ENCODE data around the gene API5. TPM values are rescaled to one million over a fixed set of nuclear protein-coding genes. Genes with fewer than 3 reads are reported as not detected.

API5 gene
- total and polyA plus RNA-seq, 2 donors from 2014 or later, result 48.5 to 89.0 TPM

- no peaks in the 10 kb centered on the region for H3K27me3 ChIP-seq (ENCODE audit: control insufficient read depth, insufficient read depth, low read length)
- TF ChIP-seq, protein P1, sequence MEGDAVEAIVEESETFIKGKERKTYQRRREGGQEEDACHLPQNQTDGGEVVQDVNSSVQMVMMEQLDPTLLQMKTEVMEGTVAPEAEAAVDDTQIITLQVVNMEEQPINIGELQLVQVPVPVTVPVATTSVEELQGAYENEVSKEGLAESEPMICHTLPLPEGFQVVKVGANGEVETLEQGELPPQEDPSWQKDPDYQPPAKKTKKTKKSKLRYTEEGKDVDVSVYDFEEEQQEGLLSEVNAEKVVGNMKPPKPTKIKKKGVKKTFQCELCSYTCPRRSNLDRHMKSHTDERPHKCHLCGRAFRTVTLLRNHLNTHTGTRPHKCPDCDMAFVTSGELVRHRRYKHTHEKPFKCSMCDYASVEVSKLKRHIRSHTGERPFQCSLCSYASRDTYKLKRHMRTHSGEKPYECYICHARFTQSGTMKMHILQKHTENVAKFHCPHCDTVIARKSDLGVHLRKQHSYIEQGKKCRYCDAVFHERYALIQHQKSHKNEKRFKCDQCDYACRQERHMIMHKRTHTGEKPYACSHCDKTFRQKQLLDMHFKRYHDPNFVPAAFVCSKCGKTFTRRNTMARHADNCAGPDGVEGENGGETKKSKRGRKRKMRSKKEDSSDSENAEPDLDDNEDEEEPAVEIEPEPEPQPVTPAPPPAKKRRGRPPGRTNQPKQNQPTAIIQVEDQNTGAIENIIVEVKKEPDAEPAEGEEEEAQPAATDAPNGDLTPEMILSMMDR (IDR thresholded peaks at IDR 0.05; ENCODE audit: borderline replicate concordance, extremely low read depth, insufficient read depth), result no peak
- H3K4me1 ChIP-seq (ENCODE audit: control insufficient read depth in 2 of 3, insufficient read depth in 2 of 3, low read depth in 1 of 3, low read length in 3 of 3), result peaks cover 0 to under 1% (median 0%) of the 10 kb centered on the region in 3 donors
- no peak overlapping the region for H3K9ac ChIP-seq (ENCODE audit: low read length in 3 of 3)
- peaks cover 0 to 2% (median under 1%) of the 10 kb centered on the region in 3 donors for H3K36me3 ChIP-seq (ENCODE audit: control insufficient read depth in 2 of 3, insufficient read depth in 3 of 3, low read length in 3 of 3)
- no peak overlapping the region for H3K4me3 ChIP-seq (ENCODE audit: low read length in 3 of 3)
- FAIRE-seq (no peak), DNase-seq (no peak)
- no peaks in the 10 kb centered on the region for H3K9me3 ChIP-seq (ENCODE audit: control insufficient read depth in 2 of 3, insufficient read depth in 1 of 3, low read length in 3 of 3)
- no peak overlapping the region for H3K27ac ChIP-seq (ENCODE audit: low read depth in 2 of 2, low read length in 2 of 2)
- intact Hi-C loops (cut with DNase I), result no loop called here
Measured at GRCh38 chr11:43366677-43367076, 54.9 kb downstream of the API5 start.

DNA sequence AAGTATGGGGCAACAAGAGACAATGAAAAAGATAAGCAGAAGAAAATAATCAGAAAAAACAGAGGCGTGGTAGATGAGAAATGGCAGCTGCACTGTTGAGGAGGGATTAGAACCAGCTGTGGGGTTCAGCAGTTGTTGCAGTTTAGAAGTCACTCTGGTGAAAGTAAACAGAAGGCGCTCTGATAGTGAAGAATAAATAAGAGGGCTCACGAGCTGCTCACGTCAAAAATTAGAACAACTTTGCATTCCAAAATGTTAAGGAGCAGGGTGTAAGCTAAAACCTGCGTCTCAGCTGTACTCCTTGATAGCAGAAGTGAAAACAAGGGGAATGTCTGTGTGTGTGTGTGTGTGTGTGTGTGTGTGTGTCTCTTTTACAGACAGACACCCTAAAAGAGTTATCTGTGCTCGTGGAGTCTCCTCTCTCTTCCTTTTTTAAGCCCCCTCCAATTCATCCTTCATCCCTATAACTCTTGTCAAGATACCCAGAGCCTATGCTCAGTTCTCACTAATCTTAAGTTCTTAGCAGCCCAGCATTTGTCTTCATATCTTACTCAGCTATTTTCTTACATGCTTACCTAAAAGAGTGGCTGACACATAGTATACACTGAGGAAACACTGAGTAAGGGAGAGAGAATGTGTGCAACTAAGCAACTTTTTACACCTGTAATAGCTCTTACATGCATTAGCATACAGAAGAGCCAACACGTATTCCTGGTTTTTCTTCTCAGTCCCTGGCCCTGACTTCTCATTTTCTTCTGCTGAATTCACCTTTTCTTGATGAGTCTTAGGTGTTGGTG, 55.8 kb downstream of the API5 start:
- Histone ChIP-seq H3K36me3 (ENCODE audit: control insufficient read depth in 2 of 3, insufficient read depth in 3 of 3, low read length in 3 of 3) (peaks cover 0 to 2% (median 2%) of the 10 kb centered on the region in 3 donors), H3K4me3 (ENCODE audit: low read length in 3 of 3) (no peak overlapping the region), H3K27ac (ENCODE audit: low read depth in 2 of 2, low read length in 2 of 2) (no peak overlapping the region), H3K9me3 (ENCODE audit: control insufficient read depth in 2 of 3, insufficient read depth in 1 of 3, low read length in 3 of 3) (no peaks in the 10 kb centered on the region), H3K9ac (ENCODE audit: low read length in 3 of 3) (no peak overlapping the region), H3K27me3 (ENCODE audit: control insufficient read depth, insufficient read depth, low read length) (no peaks in the 10 kb centered on the region), H3K4me1 (ENCODE audit: control insufficient read depth in 2 of 3, insufficient read depth in 2 of 3, low read depth in 1 of 3, low read length in 3 of 3) (no peaks in the 10 kb centered on the region)
- intact Hi-C loops (cut with DNase I), result no loop called here
- TF ChIP-seq, protein P1 (IDR thresholded peaks at IDR 0.05; ENCODE audit: borderline replicate concordance, extremely low read depth, insufficient read depth), result no peak
- DNase-seq, result no peak
- no peak for FAIRE-seq

- Histone ChIP-seq H3K4me3 (ENCODE audit: low read length in 3 of 3) (no peak overlapping the region), H3K4me1 (ENCODE audit: control insufficient read depth in 2 of 3, insufficient read depth in 2 of 3, low read depth in 1 of 3, low read length in 3 of 3) (no peaks in the 10 kb centered on the region), H3K27ac (ENCODE audit: low read depth in 2 of 2, low read length in 2 of 2) (no peak overlapping the region), H3K9ac (ENCODE audit: low read length in 3 of 3) (no peak overlapping the region), H3K9me3 (ENCODE audit: control insufficient read depth in 2 of 3, insufficient read depth in 1 of 3, low read length in 3 of 3) (no peaks in the 10 kb centered on the region), H3K27me3 (ENCODE audit: control insufficient read depth, insufficient read depth, low read length) (no peaks in the 10 kb centered on the region), H3K36me3 (ENCODE audit: control insufficient read depth in 2 of 3, insufficient read depth in 3 of 3, low read length in 3 of 3) (peaks cover 0 to 2% (median 0%) of the 10 kb centered on the region in 3 donors)
- intact Hi-C loops (cut with DNase I), result no loop called here
- no peak for FAIRE-seq
- TF ChIP-seq, protein P1 (IDR thresholded peaks at IDR 0.05; ENCODE audit: borderline replicate concordance, extremely low read depth, insufficient read depth), result no peak
- DNase-seq, result no peak
Measured at GRCh38 chr11:43376065-43376464, 64.3 kb downstream of the API5 start.

Data from kidney (tissue), 14 donors.